Measurements from ENCODE around the gene ACOXL.
A peak's percentile ranks its signal among the peaks of the same experiment; 100 is the strongest.
"Not testable (repeated sequence)": the region's sequence is repeated elsewhere in the genome, so short reads cannot be mapped to it uniquely, and the experiment has no call there.

Gene ACOXL

GRCh38 chr2:110732422-110733413, at the start of gene ACOXL:
TSS of gene ACOXL (plus strand) at chr2:110732573. CDS start at chr2:110768390, 35,817 bp downstream.
- DNase-seq (ENCODE audit: low read depth) = no peak

GRCh38 chr2:110682872-110683271, 49.5 kb upstream of the ACOXL start:
- no peak for DNase-seq (ENCODE audit: low read depth)

- DNase-seq (ENCODE audit: low read depth) = not testable (repeated sequence)
Measured at GRCh38 chr2:110687775-110688484, 44.4 kb upstream of the ACOXL start.

- no peak for DNase-seq (ENCODE audit: low read depth)
Measured at GRCh38 chr2:110688594-110689091, 43.7 kb upstream of the ACOXL start.

- no peak for DNase-seq (ENCODE audit: low read depth)
Measured at GRCh38 chr2:110690083-110690965, 42.0 kb upstream of the ACOXL start.

- DNase-seq (ENCODE audit: low read depth) = no peak
Measured at GRCh38 chr2:110691612-110692258, 40.6 kb upstream of the ACOXL start.

GRCh38 chr2:110695146-110695898, 37.1 kb upstream of the ACOXL start:
- not testable (repeated sequence) for DNase-seq (ENCODE audit: low read depth)

- not testable (repeated sequence) for DNase-seq (ENCODE audit: low read depth)
Measured at GRCh38 chr2:110698253-110698652, 34.1 kb upstream of the ACOXL start.

GRCh38 chr2:110702514-110703380, 29.6 kb upstream of the ACOXL start:
- DNase-seq (ENCODE audit: low read depth) = no peak

GRCh38 chr2:110707386-110707965, 24.9 kb upstream of the ACOXL start:
- no peak for DNase-seq (ENCODE audit: low read depth)

GRCh38 chr2:110708455-110708854, 23.9 kb upstream of the ACOXL start:
- no peak for DNase-seq (ENCODE audit: low read depth)

- no peak for DNase-seq (ENCODE audit: low read depth)
Measured at GRCh38 chr2:110712737-110713136, 19.6 kb upstream of the ACOXL start.

GRCh38 chr2:110713513-110714362, 18.6 kb upstream of the ACOXL start:
- DNase-seq (ENCODE audit: low read depth) = no peak

- DNase-seq (ENCODE audit: low read depth) = no peak
Measured at GRCh38 chr2:110714452-110715224, 17.7 kb upstream of the ACOXL start.

GRCh38 chr2:110716959-110717645, 15.3 kb upstream of the ACOXL start:
- DNase-seq (ENCODE audit: low read depth) = peak; percentile 72

GRCh38 chr2:110717734-110718133, 14.6 kb upstream of the ACOXL start:
- no peak for DNase-seq (ENCODE audit: low read depth)

GRCh38 chr2:110718382-110718781, 14.0 kb upstream of the ACOXL start:
- no peak for DNase-seq (ENCODE audit: low read depth)

Measured in fibroblast of gingiva (primary cell).